Fibroblast of upper back skin (primary cell): ENCODE data around the gene TAAR2.
"Not testable (repeated sequence)": the region's sequence is repeated elsewhere in the genome, so short reads cannot be mapped to it uniquely, and the experiment has no call there.

Experiments
- DNase-seq: peaks from one replicate; pipeline ENCODE4 v3.0.0-alpha.2; 2013

TAAR2 gene

GRCh38 chr6:132624175-132624574 lies at the start of gene TAAR2:
Gene TAAR2 (minus strand): TSS chr6:132624275. CDS start chr6:132624275, 0 bp downstream.
- no peak for DNase-seq

GRCh38 chr6:132673376-132674094 lies 49.5 kb upstream of the TAAR2 start:
- DNase-seq, result no peak

GRCh38 chr6:132671295-132671694 lies 47.2 kb upstream of the TAAR2 start:
- no peak for DNase-seq

GRCh38 chr6:132669690-132670291 lies 45.7 kb upstream of the TAAR2 start:
- DNase-seq, result peak; percentile 38

- DNase-seq, result no peak
Observed at GRCh38 chr6:132666118-132666517, 42.0 kb upstream of the TAAR2 start.

GRCh38 chr6:132664309-132665034 lies 40.4 kb upstream of the TAAR2 start:
- no peak for DNase-seq

- no peak for DNase-seq
Observed at GRCh38 chr6:132663661-132664060, 39.6 kb upstream of the TAAR2 start.

GRCh38 chr6:132661906-132662305 lies 37.8 kb upstream of the TAAR2 start:
- no peak for DNase-seq

- DNase-seq, result no peak
Observed at GRCh38 chr6:132659082-132659481, 35.0 kb upstream of the TAAR2 start, which contains the start of gene TAAR1. Gene TAAR1 (minus strand): TSS chr6:132659182. CDS start chr6:132646003, 13,179 bp downstream.

GRCh38 chr6:132651062-132651461 lies 27.0 kb upstream of the TAAR2 start:
- no peak for DNase-seq

GRCh38 chr6:132650429-132650828 lies 26.4 kb upstream of the TAAR2 start:
- no peak for DNase-seq

- DNase-seq, result no peak
Observed at GRCh38 chr6:132648828-132649227, 24.8 kb upstream of the TAAR2 start.

- peak; percentile 11 for DNase-seq
Observed at GRCh38 chr6:132648356-132648755, 24.3 kb upstream of the TAAR2 start.

- no peak for DNase-seq
Observed at GRCh38 chr6:132643547-132643946, 19.5 kb upstream of the TAAR2 start.

GRCh38 chr6:132637135-132637534 lies 13.1 kb upstream of the TAAR2 start:
- not testable (repeated sequence) for DNase-seq

- not testable (repeated sequence) for DNase-seq
Observed at GRCh38 chr6:132635906-132636305, 11.8 kb upstream of the TAAR2 start.

GRCh38 chr6:132635288-132635687 lies 11.2 kb upstream of the TAAR2 start:
- DNase-seq, result not testable (repeated sequence)

- no peak for DNase-seq
Observed at GRCh38 chr6:132634796-132635195, 10.7 kb upstream of the TAAR2 start.

- no peak for DNase-seq
Observed at GRCh38 chr6:132633362-132633761, 9.3 kb upstream of the TAAR2 start.

GRCh38 chr6:132623106-132623845 lies 799 bp downstream of the TAAR2 start:
- no peak for DNase-seq

- no peak for DNase-seq
Observed at GRCh38 chr6:132616677-132617076, 7.4 kb downstream of the TAAR2 start.

GRCh38 chr6:132614554-132614953 lies 9.5 kb downstream of the TAAR2 start:
- no peak for DNase-seq
